K562 (cell line): Measurements from ENCODE around the gene NOL4L.

Experiments used
- ATF7 ChIP-seq: fragments of 450-650 bp; IDR thresholded peaks from 2 replicates; pipeline ENCODE4 v1.7.1; 2014; ENCODE audit warnings: mild to moderate bottlenecking, moderate library complexity
- EGR1 ChIP-seq: fragments of 450-650 bp; conservative IDR thresholded peaks from 2 replicates; pipeline ENCODE4 v1.6.1; 2017; ENCODE audit warnings: mild to moderate bottlenecking
- HCFC1 ChIP-seq: IDR thresholded peaks from 2 replicates; pipeline ENCODE4 v1.6.1; 2012; ENCODE audit warnings: low read depth, low read length, improper control_type of control experiment
- MTA1 ChIP-seq: fragments of 450-650 bp; IDR thresholded peaks from 2 replicates; pipeline ENCODE4 v1.6.1; 2017; ENCODE audit warnings: borderline replicate concordance
- PBX2 ChIP-seq, 2 experiments: IDR thresholded peaks in 1 of 2; conservative IDR thresholded peaks in 1 of 2; 2 replicates each; pipeline ENCODE4 v1.6.1; 2016; ENCODE audit warnings: low read depth in 2 of 2, mild to moderate bottlenecking in 1 of 2, missing compliant biosample characterization in 1 of 2, missing genetic modification characterization in 1 of 2, moderate library complexity in 1 of 2
- POLR2AphosphoS5 ChIP-seq: IDR thresholded peaks from 2 replicates; pipeline ENCODE4 v1.6.1; 2011; ENCODE audit warnings: mild to moderate bottlenecking, low read depth, low read length, moderate library complexity; ENCODE audit not compliant: control insufficient read depth, insufficient read depth
- RCOR1 ChIP-seq, 2 experiments: IDR thresholded peaks; 2 replicates each; pipeline ENCODE4 v1.6.1; 2012; ENCODE audit warnings: low read depth in 2 of 2, low read length in 2 of 2, borderline replicate concordance in 1 of 2, improper control_type of control experiment in 1 of 2

- no peak for TF ChIP-seq ATF7
- TF ChIP-seq RCOR1 (IDR thresholded peaks at IDR 0.05; ENCODE audit: borderline replicate concordance in 1 of 2, low read depth in 2 of 2, low read length in 2 of 2), result no peak
- TF ChIP-seq POLR2AphosphoS5, result no peak
- no peak for TF ChIP-seq EGR1
- TF ChIP-seq PBX2 (CRISPR knock-in tag; IDR thresholded peaks at IDR 0.05; ENCODE audit: low read depth), result no peak
- no peak for TF ChIP-seq PBX2 (tag; conservative IDR thresholded peaks at IDR 0.05; ENCODE audit: low read depth)
- no peak for TF ChIP-seq HCFC1
- TF ChIP-seq MTA1, result no peak
Measured at GRCh38 chr20:32624687-32625345, 39.7 kb upstream of the NOL4L start.
